A673 (cell line): Measurements from ENCODE around the gene HPSE2. TPM values are rescaled to one million over a fixed set of nuclear protein-coding genes. Genes with fewer than 3 reads are reported as not detected.

Experiments used
- BruUV-seq: library from RNA; stranded (reverse); fragments of 400-500 nt; replicated peaks from 2 replicates; lab custom pipeline; 2021; lab: Mats Ljungman, UMichigan
- CTCF ChIA-PET: fragments of 300-600 bp; sonication (Branson Sonifier 250); formaldehyde crosslinking; loops from one replicate; lab custom pipeline; 2022; ENCODE audit warnings: antibody characterized with exemption; lab: Charles Lee
- POLR2A ChIA-PET: fragments of 300-600 bp; sonication (Branson Sonifier 250); formaldehyde crosslinking; loops from one replicate; lab custom pipeline; 2022; ENCODE audit warnings: antibody characterized with exemption; ENCODE audit not compliant: low non-redundant PET; lab: Charles Lee
- DNase-seq: peaks from one replicate; pipeline ENCODE4 v3.0.0-alpha.2; 2015; ENCODE audit warnings: low spot score
- H3K27ac ChIP-seq: fragments of 200-600 bp; sonication (generic); 2 replicates; pipeline ENCODE4 v1.5.1; 2016; ENCODE audit warnings: mixed run types, low read depth, mild to moderate bottlenecking, mixed read lengths, antibody characterized with exemption, low read length; ENCODE audit not compliant: poor library complexity, severe bottlenecking
- H3K27me3 ChIP-seq: fragments of 200-600 bp; sonication (generic); replicated peaks from 2 replicates; pipeline ENCODE4 v1.6.1; 2017; ENCODE audit warnings: mixed run types, low read depth, mild to moderate bottlenecking, mixed read lengths, antibody characterized with exemption, low read length; ENCODE audit not compliant: insufficient read depth, poor library complexity
- H3K36me3 ChIP-seq: fragments of 200-600 bp; sonication (generic); 2 replicates; pipeline ENCODE4 v1.6.1; 2016; ENCODE audit warnings: mixed run types, mild to moderate bottlenecking, mixed read lengths, antibody characterized with exemption, low read length; ENCODE audit not compliant: insufficient read depth, poor library complexity, severe bottlenecking
- H3K4me1 ChIP-seq: fragments of 200-600 bp; sonication (generic); 2 replicates; pipeline ENCODE4 v1.6.1; 2017; ENCODE audit warnings: mixed run types, mild to moderate bottlenecking, mixed read lengths, antibody characterized with exemption, low read length; ENCODE audit not compliant: insufficient read depth, poor library complexity, severe bottlenecking
- H3K4me3 ChIP-seq: fragments of 200-600 bp; sonication (generic); 2 replicates; pipeline ENCODE4 v1.5.1; 2016; ENCODE audit warnings: low read depth, mixed run types, mild to moderate bottlenecking, mixed read lengths, low read length; ENCODE audit not compliant: poor library complexity, severe bottlenecking
- H3K9me3 ChIP-seq: fragments of 200-600 bp; sonication (generic); 2 replicates; pipeline ENCODE4 v1.6.1; 2016; ENCODE audit warnings: mixed run types, low read depth, mild to moderate bottlenecking, mixed read lengths, antibody characterized with exemption, low read length; ENCODE audit not compliant: poor library complexity, severe bottlenecking
- EZH2 ChIP-seq: fragments of 200-600 bp; sonication (generic); IDR thresholded peaks from 2 replicates; pipeline ENCODE4 v1.6.1; 2017; ENCODE audit warnings: borderline replicate concordance, low read depth, mild to moderate bottlenecking, mixed read lengths, antibody characterized with exemption, low read length; ENCODE audit not compliant: poor library complexity, severe bottlenecking
- intact Hi-C: fragments of 100-400 bp; cut with micrococcal nuclease; formaldehyde crosslinking; loops from one replicate; pipeline ENCODE4 v1.10.0; 2022; ENCODE audit not compliant: unreplicated experiment
- total RNA-seq: library from RNA; stranded (reverse); gene quantifications from 2 replicates; pipeline ENCODE4 v1.2.3, GENCODE V29; 2021
- TF ChIP-seq, protein P1 (sequence below): fragments of 300-800, 200-600 bp; sonication (generic); conservative IDR thresholded peaks from 2 replicates; pipeline ENCODE4 v1.5.1; 2017; ENCODE audit warnings: low read depth, mild to moderate bottlenecking, antibody characterized with exemption, low read length, moderate library complexity, mixed read lengths

The HPSE2 gene
- total RNA-seq, 1 experiment from 2014 or later: not detected

DNA sequence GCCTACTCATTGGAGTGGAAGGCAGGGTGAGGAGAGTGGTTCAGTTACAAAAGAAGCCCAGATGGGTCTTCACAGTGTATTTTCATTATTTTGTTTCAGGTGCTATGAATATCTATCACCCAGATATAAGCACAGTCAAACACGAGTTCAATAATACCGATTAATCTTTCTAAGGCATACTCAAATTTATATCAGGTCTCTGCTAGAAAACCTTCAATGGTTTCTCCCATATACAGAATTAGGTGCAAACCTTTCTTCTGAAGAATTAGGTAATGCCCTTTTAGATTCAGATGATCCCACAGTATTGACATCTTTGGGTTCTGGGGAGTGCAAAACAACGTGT, 774.2 kb downstream of the HPSE2 start:
- Histone ChIP-seq H3K4me3 (no peak overlapping the region), H3K27ac (no peak overlapping the region), H3K9me3 (no peaks in the 10 kb centered on the region), H3K36me3 (no peaks in the 10 kb centered on the region), H3K27me3 (peaks cover 23% of the 10 kb centered on the region), H3K4me1 (no peaks in the 10 kb centered on the region)
- BruUV-seq: no TSS peak
- TF ChIP-seq, protein P1, sequence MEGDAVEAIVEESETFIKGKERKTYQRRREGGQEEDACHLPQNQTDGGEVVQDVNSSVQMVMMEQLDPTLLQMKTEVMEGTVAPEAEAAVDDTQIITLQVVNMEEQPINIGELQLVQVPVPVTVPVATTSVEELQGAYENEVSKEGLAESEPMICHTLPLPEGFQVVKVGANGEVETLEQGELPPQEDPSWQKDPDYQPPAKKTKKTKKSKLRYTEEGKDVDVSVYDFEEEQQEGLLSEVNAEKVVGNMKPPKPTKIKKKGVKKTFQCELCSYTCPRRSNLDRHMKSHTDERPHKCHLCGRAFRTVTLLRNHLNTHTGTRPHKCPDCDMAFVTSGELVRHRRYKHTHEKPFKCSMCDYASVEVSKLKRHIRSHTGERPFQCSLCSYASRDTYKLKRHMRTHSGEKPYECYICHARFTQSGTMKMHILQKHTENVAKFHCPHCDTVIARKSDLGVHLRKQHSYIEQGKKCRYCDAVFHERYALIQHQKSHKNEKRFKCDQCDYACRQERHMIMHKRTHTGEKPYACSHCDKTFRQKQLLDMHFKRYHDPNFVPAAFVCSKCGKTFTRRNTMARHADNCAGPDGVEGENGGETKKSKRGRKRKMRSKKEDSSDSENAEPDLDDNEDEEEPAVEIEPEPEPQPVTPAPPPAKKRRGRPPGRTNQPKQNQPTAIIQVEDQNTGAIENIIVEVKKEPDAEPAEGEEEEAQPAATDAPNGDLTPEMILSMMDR: no peak
- no peak for TF ChIP-seq EZH2
- CTCF ChIA-PET: no interaction called here
- DNase-seq: no peak
- intact Hi-C loops: loop anchor here (10.0 kb wide), 2 partner anchors 283 to 903 kb away; no protein-coding TSS in a partner anchor
- POLR2A ChIA-PET: no interaction called here

DNA sequence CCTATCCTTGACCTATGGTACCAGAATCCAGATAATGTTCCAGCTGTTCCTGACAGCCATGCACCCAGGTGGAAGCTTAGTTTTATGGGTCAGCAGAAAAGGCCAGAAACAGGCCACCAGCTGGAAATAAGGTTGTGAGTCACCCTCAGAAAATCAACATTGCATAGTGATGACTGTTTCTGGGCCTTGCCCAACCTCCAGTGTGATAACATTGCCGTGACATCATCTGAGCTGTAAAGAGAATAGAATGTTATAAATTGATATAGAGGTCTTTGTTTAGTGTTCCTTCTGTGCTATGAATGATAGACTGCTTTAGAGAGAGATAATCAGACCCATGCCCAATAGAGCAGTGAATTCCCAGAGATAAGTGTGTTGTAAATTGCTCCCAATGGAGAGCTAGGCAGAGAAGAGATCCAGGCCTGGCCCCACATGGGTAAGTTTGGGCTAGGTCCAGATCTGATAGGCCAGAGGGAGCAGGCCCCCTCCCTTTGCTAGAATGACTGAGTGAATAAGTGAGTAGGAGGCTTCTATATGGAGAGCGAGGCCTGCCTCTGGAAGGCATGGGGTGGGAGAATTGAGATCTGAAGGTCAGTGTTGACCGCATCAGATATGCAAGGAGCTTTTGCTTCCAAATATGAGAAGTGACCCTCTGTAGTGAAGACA, 774.7 kb downstream of the HPSE2 start:
- H3K4me1 ChIP-seq: no peaks in the 10 kb centered on the region
- H3K4me3 ChIP-seq: no peak overlapping the region
- DNase-seq: peak; percentile 15
- no TSS peak for BruUV-seq
- no peak for TF ChIP-seq EZH2
- no peaks in the 10 kb centered on the region for H3K9me3 ChIP-seq
- no peaks in the 10 kb centered on the region for H3K36me3 ChIP-seq
- intact Hi-C loops: loop anchor here (10.0 kb wide), 2 partner anchors 284 to 904 kb away; no protein-coding TSS in a partner anchor
- no peak overlapping the region for H3K27ac ChIP-seq
- POLR2A ChIA-PET: no interaction called here
- peaks cover 24% of the 10 kb centered on the region for H3K27me3 ChIP-seq
- CTCF ChIA-PET: interaction anchor here (1.0 kb wide), 1 partner anchor 35 kb away, joined by 3 read pairs; no protein-coding TSS in a partner anchor

DNA sequence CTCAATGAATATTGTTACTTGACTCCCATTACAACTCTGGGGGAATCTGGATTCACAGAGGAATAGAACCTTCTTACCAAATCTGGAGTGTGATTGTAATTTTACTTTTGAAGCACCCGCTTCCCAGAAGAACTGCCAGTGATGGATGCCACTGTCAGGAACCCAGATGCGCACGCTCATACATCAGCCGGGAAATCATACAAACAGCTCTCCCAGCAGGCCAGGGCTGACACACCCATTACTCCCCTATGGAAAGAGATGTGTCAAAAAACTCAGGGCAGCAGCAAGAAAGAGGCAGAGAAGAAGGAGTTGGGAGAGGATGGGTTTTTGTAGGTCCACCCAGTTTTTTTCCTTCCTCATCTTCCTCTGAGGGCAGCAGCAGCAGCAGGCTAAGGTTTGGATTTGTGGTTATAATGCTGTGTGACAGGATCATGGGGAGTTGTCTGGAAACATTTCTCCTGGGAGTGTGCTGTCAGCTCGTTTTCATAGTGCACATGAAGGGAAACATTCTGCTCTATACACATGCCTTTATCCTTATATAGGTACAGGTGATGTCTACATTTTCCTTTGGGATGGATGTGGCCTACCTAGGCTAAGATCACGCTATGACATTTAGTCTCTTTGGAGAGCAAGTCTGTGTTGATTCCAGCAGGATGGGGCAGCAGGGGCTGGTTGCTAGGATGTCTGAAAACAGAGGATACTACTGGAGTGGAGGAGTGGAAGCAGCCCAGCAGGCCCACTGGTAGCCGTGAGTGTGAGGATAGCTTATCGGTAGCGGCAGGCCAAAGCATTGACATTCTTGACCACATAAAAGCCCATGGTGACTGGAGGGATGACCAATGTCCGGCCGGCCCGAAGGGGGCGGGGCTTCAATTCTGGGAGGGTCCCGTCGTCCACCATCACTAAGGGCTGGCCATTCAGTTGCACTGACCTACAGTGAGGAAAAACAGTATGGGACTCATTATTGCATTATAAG, 776.6 kb downstream of the HPSE2 start:
- H3K27ac ChIP-seq: no peak overlapping the region
- H3K27me3 ChIP-seq: peaks cover 24% of the 10 kb centered on the region
- H3K4me3 ChIP-seq: no peak overlapping the region
- no peaks in the 10 kb centered on the region for H3K9me3 ChIP-seq
- H3K4me1 ChIP-seq: no peaks in the 10 kb centered on the region
- no TSS peak for BruUV-seq
- no peaks in the 10 kb centered on the region for H3K36me3 ChIP-seq
- TF ChIP-seq, protein P1: no peak
- TF ChIP-seq EZH2: no peak
- intact Hi-C loops: no loop called here
- ChIA-PET CTCF (interaction anchor here (0.5 kb wide), 1 partner anchor 675 kb away, joined by 3 read pairs; no protein-coding TSS in a partner anchor), POLR2A (no interaction called here)
- DNase-seq: no peak
